ENCODE data around the gene MCTP1. TPM values are rescaled to one million over a fixed set of nuclear protein-coding genes. Genes with fewer than 3 reads are reported as not detected.
A peak's percentile ranks its signal among the peaks of the same experiment; 100 is the strongest.

MCTP1 gene
- 4.8 and 7.5 TPM in 2 replicates for total RNA-seq (2014; rRNA removed)
- Bru-seq, nascent RNA = percentile 69 among the genes with signal in this experiment
- percentile 53 among the genes with signal in this experiment for BruChase-seq, experiment 1, labeled RNA remaining after a 6-hour chase
- BruChase-seq, experiment 2, labeled RNA remaining after a 2-hour chase = percentile 68 among the genes with signal in this experiment
- long read RNA-seq, partial matches to known transcripts = 10 of 28 reads
- long read RNA-seq, other reads (novel, unspliced or antisense) = 17 of 28 reads

DNA sequence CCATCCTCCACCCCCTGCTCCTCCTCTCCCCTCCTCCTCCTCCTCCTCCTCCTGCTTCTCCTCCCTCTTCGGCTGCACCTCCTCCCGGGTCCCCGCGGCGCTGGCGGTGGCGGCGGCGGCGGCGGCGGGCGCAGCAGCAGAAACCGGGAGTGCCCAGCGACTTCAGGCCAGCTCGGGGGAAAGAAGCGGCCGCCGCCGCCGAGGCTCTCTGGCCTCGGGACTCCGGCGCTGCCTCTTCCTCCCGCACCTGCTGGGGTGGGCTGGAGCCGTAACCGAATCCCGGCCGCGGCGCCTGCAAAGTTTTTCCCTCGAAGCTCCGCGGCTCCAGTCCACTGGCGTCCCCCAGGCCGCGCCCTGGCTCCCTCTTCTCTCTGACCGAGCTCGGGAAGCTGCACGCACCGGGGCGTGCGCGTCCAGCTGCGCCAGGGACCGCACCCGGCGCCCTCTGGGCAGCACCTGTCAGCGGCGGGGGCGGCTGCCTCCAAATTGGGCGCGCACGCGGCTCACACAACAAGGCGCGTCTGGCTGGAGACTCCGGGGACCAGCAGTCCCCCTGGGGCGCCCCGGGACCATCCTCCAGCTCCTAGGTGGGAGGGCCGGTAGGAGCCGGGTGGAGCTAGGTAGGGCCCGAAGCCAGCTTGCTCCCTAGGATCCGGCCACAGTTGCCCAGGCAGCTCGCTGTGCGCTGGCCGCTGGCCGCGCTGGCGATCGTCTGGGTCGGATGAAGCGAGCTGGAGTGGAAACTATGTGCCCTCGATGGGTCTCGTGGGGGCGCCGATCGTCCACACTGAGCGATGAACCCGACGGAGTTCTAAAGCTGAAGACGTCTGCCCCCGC is at the start of gene MCTP1:
TSS of gene MCTP1 (minus strand) at position 523 of the 837 bp plus-strand sequence.
- no peaks in the 10 kb centered on the region for H3K79me2 ChIP-seq (ENCODE audit: low read length)
- H3K36me3 ChIP-seq (ENCODE audit: low read depth, low read length) = no peaks in the 10 kb centered on the region
- H3K9me2 ChIP-seq (replicated peaks; ENCODE audit: low read length) = no peaks in the 10 kb centered on the region
- peak; percentile 5 for DNase-seq
- no peaks in the 10 kb centered on the region for H3K9me3 ChIP-seq (ENCODE audit: low read length)
- H3K4me2 ChIP-seq (ENCODE audit: low read length) = peak within 1 kb of the TSS; percentile 90
- peaks cover 40% of the 10 kb centered on the region for H3K27me3 ChIP-seq (ENCODE audit: low read length)
- H3K27ac ChIP-seq (ENCODE audit: low read length) = no peak within 1 kb of the TSS
- CTCF ChIA-PET = interaction anchor here (0.6 kb wide), 2 partner anchors 270 kb away, joined by 3 to 4 read pairs; partner anchors contain the start of gene SKIC3
- H3F3A ChIP-seq (ENCODE audit: low read length, unreplicated experiment) = no peaks in the 10 kb centered on the region
- H4K20me1 ChIP-seq (ENCODE audit: low read length) = no peaks in the 10 kb centered on the region
- H2AFZ ChIP-seq (ENCODE audit: low read length) = peak within 1 kb of the TSS; percentile 89
- POLR2A ChIA-PET (ENCODE audit: unreplicated experiment) = interaction anchor here (0.6 kb wide), 1 partner anchor 210 kb away, joined by 3 read pairs; no protein-coding TSS in a partner anchor
- H3K4me3 ChIP-seq (ENCODE audit: low read length) = peak within 1 kb of the TSS; percentile 71
- intact Hi-C loops (cut with micrococcal nuclease) = loop anchor here (10.0 kb wide), 2 partner anchors 190 to 560 kb away; no protein-coding TSS in a partner anchor
- H3K9ac ChIP-seq (ENCODE audit: low read length) = no peak within 1 kb of the TSS
- no peak for TF ChIP-seq EZH2 (IDR thresholded peaks at IDR 0.05; ENCODE audit: low read length, unreplicated experiment)
- TF ChIP-seq, protein P1, sequence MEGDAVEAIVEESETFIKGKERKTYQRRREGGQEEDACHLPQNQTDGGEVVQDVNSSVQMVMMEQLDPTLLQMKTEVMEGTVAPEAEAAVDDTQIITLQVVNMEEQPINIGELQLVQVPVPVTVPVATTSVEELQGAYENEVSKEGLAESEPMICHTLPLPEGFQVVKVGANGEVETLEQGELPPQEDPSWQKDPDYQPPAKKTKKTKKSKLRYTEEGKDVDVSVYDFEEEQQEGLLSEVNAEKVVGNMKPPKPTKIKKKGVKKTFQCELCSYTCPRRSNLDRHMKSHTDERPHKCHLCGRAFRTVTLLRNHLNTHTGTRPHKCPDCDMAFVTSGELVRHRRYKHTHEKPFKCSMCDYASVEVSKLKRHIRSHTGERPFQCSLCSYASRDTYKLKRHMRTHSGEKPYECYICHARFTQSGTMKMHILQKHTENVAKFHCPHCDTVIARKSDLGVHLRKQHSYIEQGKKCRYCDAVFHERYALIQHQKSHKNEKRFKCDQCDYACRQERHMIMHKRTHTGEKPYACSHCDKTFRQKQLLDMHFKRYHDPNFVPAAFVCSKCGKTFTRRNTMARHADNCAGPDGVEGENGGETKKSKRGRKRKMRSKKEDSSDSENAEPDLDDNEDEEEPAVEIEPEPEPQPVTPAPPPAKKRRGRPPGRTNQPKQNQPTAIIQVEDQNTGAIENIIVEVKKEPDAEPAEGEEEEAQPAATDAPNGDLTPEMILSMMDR (conservative IDR thresholded peaks at IDR 0.05; ENCODE audit: low read depth, low read length) = no peak
- TF ChIP-seq EZH2phosphoT487 (IDR thresholded peaks at IDR 0.05; ENCODE audit: borderline replicate concordance, low read length) = no peak
- peak; percentile 56 for ATAC-seq
- BruUV-seq (replicated peaks) = no TSS peak
- peaks cover 5% of the 10 kb centered on the region; the same call in 1 of the 2 replicates for H3K4me1 ChIP-seq (ENCODE audit: insufficient read depth, low read length)

DNA sequence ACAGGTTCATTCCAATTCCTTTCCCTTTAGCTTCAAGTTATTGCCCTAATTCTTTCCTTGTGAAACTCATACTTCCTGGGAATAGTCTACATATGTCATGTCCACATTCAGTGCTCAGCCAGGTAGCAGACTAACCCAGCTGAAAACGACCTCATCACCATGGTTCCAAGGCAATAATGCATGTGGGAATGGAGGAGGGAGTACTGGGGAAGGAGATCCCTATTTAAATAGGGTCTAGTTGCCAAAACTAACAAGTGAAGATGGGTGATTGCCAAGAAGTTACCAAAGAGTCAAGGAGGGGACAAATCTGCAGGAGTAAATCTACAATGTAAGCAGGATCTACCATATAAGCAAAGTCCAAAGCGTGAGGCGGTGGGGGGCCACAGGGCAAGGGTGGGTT is 47.3 kb upstream of the MCTP1 start:
- Histone ChIP-seq H3K27me3 (ENCODE audit: low read length) (peaks cover 11% of the 10 kb centered on the region; the same call in 1 of the 2 replicates), H3F3A (ENCODE audit: low read length, unreplicated experiment) (no peaks in the 10 kb centered on the region), H3K4me3 (ENCODE audit: low read length) (no peak overlapping the region), H3K79me2 (ENCODE audit: low read length) (no peaks in the 10 kb centered on the region), H4K20me1 (ENCODE audit: low read length) (no peaks in the 10 kb centered on the region), H3K9ac (ENCODE audit: low read length) (no peak overlapping the region), H3K27ac (ENCODE audit: low read length) (no peak overlapping the region), H2AFZ (ENCODE audit: low read length) (no peak overlapping the region), H3K9me2 (replicated peaks; ENCODE audit: low read length) (no peaks in the 10 kb centered on the region), H3K9me3 (ENCODE audit: low read length) (no peaks in the 10 kb centered on the region), H3K36me3 (ENCODE audit: low read depth, low read length) (no peaks in the 10 kb centered on the region), H3K4me2 (ENCODE audit: low read length) (no peak overlapping the region), H3K4me1 (ENCODE audit: insufficient read depth, low read length) (no peaks in the 10 kb centered on the region)
- TF ChIP-seq, protein P1 (conservative IDR thresholded peaks at IDR 0.05; ENCODE audit: low read depth, low read length) = no peak
- TF ChIP-seq EZH2 (IDR thresholded peaks at IDR 0.05; ENCODE audit: low read length, unreplicated experiment) = no peak
- TF ChIP-seq EZH2phosphoT487 (IDR thresholded peaks at IDR 0.05; ENCODE audit: borderline replicate concordance, low read length) = no peak
- no peak for DNase-seq
- no peak for ATAC-seq
- CTCF ChIA-PET = no interaction called here
- intact Hi-C loops (cut with micrococcal nuclease) = no loop called here
- no TSS peak for BruUV-seq (replicated peaks)
- POLR2A ChIA-PET (ENCODE audit: unreplicated experiment) = no interaction called here
